GM18867 (cell line): ENCODE data around the gene ARMH3.
A peak's percentile ranks its signal among the peaks of the same experiment; 100 is the strongest.

Experiments
- ATAC-seq: cut with Tn5 transposase; IDR thresholded peaks from one replicate; pipeline ENCODE4 v1.9.1; 2021; ENCODE audit warnings: mild to moderate bottlenecking, moderate library complexity; ENCODE audit not compliant: unreplicated experiment

Gene ARMH3

GRCh38 chr10:101867931-101868330 is 188.0 kb downstream of the ARMH3 start:
- ATAC-seq: no peak

- peak; percentile 56 for ATAC-seq
Observed at GRCh38 chr10:101859530-101859929, 196.4 kb downstream of the ARMH3 start.

- ATAC-seq: peak; percentile 62
Observed at GRCh38 chr10:101858723-101859500, 197.1 kb downstream of the ARMH3 start.

GRCh38 chr10:101857802-101858476 is 198.0 kb downstream of the ARMH3 start:
- no peak for ATAC-seq

GRCh38 chr10:101856626-101857025 is 199.3 kb downstream of the ARMH3 start:
- no peak for ATAC-seq

- no peak for ATAC-seq
Observed at GRCh38 chr10:101851411-101852116, 204.4 kb downstream of the ARMH3 start.

GRCh38 chr10:101850749-101851148 is 205.2 kb downstream of the ARMH3 start:
- ATAC-seq: no peak

GRCh38 chr10:101848894-101849351 is 207.1 kb downstream of the ARMH3 start:
- ATAC-seq: no peak

- no peak for ATAC-seq
Observed at GRCh38 chr10:101848408-101848807, 207.6 kb downstream of the ARMH3 start.

GRCh38 chr10:101845893-101846292 is 210.1 kb downstream of the ARMH3 start:
- no peak for ATAC-seq

- peak; percentile 55 for ATAC-seq
Observed at GRCh38 chr10:101843032-101844021, 212.6 kb downstream of the ARMH3 start, which contains the start of gene KCNIP2. KCNIP2 (minus strand) TSS chr10:101843800; CDS start chr10:101843568, 232 bp downstream.

- no peak for ATAC-seq
Observed at GRCh38 chr10:101841826-101842225, 214.1 kb downstream of the ARMH3 start.

- peak; percentile 41 for ATAC-seq
Observed at GRCh38 chr10:101840741-101841453, 215.1 kb downstream of the ARMH3 start.

GRCh38 chr10:101840102-101840684 is 215.8 kb downstream of the ARMH3 start:
- ATAC-seq: no peak

- peak; percentile 31 for ATAC-seq
Observed at GRCh38 chr10:101839416-101840063, 216.4 kb downstream of the ARMH3 start.

- ATAC-seq: no peak
Observed at GRCh38 chr10:101839002-101839401, 217.0 kb downstream of the ARMH3 start.

GRCh38 chr10:101838416-101838970 is 217.5 kb downstream of the ARMH3 start:
- ATAC-seq: no peak

- no peak for ATAC-seq
Observed at GRCh38 chr10:101837748-101838147, 218.2 kb downstream of the ARMH3 start.
